Gastrocnemius medialis (tissue), 4 donors: ENCODE results near the gene OPCML.

ENCODE experiments used
- POLR2A ChIP-seq, 2 donors: fragments of 450-650 bp; IDR thresholded peaks; one replicate each; pipeline ENCODE4 v1.6.1; 2017; ENCODE audit warnings: antibody characterized with exemption in 2 of 2, mild to moderate bottlenecking in 2 of 2, moderate library complexity in 2 of 2
- TF ChIP-seq, protein P1 (sequence below), 5 experiments: fragments of 450-650 bp in 3 of 5; fragments of 200-600 bp in 2 of 5; sonication (generic) in 2 of 5; IDR thresholded peaks in 4 of 5; conservative IDR thresholded peaks in 1 of 5; 1 replicate in 4 of 5; 2 replicates in 1 of 5; pipeline ENCODE4 v1.5.1; 2016 to 2019; ENCODE audit warnings: antibody characterized with exemption in 5 of 5, mild to moderate bottlenecking in 3 of 5, moderate library complexity in 3 of 5

GRCh38 chr11:133137939-133138338 lies 394.4 kb downstream of the OPCML start:
- TF ChIP-seq, protein P1, sequence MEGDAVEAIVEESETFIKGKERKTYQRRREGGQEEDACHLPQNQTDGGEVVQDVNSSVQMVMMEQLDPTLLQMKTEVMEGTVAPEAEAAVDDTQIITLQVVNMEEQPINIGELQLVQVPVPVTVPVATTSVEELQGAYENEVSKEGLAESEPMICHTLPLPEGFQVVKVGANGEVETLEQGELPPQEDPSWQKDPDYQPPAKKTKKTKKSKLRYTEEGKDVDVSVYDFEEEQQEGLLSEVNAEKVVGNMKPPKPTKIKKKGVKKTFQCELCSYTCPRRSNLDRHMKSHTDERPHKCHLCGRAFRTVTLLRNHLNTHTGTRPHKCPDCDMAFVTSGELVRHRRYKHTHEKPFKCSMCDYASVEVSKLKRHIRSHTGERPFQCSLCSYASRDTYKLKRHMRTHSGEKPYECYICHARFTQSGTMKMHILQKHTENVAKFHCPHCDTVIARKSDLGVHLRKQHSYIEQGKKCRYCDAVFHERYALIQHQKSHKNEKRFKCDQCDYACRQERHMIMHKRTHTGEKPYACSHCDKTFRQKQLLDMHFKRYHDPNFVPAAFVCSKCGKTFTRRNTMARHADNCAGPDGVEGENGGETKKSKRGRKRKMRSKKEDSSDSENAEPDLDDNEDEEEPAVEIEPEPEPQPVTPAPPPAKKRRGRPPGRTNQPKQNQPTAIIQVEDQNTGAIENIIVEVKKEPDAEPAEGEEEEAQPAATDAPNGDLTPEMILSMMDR (IDR thresholded peaks at IDR 0.05 in 4 of 5, conservative IDR thresholded peaks at IDR 0.05 in 1 of 5) = no peak
- TF ChIP-seq POLR2A (IDR thresholded peaks at IDR 0.05) = no peak
